Loucy (cell line): Measurements from ENCODE around the gene CEP112.

ENCODE experiments used
- H2AFZ ChIP-seq: fragments of 200-600 bp; sonication (generic); 2 replicates; pipeline ENCODE4 v1.6.0; 2016; ENCODE audit warnings: antibody characterized with exemption, mild to moderate bottlenecking, low read length, moderate library complexity
- H3F3A ChIP-seq: fragments of 200-600 bp; 2 replicates; pipeline ENCODE4 v1.6.0; 2016; ENCODE audit warnings: antibody characterized with exemption, low read depth, mild to moderate bottlenecking
- H3K27me3 ChIP-seq: fragments of 200-600 bp; sonication (generic); 2 replicates; pipeline ENCODE4 v1.6.1; 2014; ENCODE audit warnings: low read length, mild to moderate bottlenecking; ENCODE audit not compliant: insufficient read depth, poor library complexity, severe bottlenecking
- H3K36me3 ChIP-seq: fragments of 200-600 bp; sonication (generic); 2 replicates; pipeline ENCODE4 v1.6.1; 2016; ENCODE audit warnings: low read length; ENCODE audit not compliant: insufficient read depth
- H3K4me1 ChIP-seq: fragments of 200-600 bp; sonication (generic); 2 replicates; pipeline ENCODE4 v1.5.1; 2014; ENCODE audit warnings: low read length, mild to moderate bottlenecking; ENCODE audit not compliant: insufficient read depth, poor library complexity, severe bottlenecking
- H3K4me2 ChIP-seq: fragments of 200-600 bp; sonication (generic); 2 replicates; pipeline ENCODE4 v1.6.0; 2014; ENCODE audit warnings: antibody characterized with exemption, low read length, low read depth, mild to moderate bottlenecking; ENCODE audit not compliant: poor library complexity, severe bottlenecking
- H3K4me3 ChIP-seq: fragments of 200-600 bp; sonication (generic); 2 replicates; pipeline ENCODE4 v1.5.1; 2014; ENCODE audit warnings: low read length, mild to moderate bottlenecking, mixed read lengths; ENCODE audit not compliant: poor library complexity, severe bottlenecking
- H3K79me2 ChIP-seq: fragments of 200-600 bp; sonication (generic); 2 replicates; pipeline ENCODE4 v1.6.1; 2014; ENCODE audit warnings: low read length; ENCODE audit not compliant: insufficient read depth
- H3K9ac ChIP-seq: fragments of 200-600 bp; sonication (generic); 2 replicates; pipeline ENCODE4 v1.6.0; 2014; ENCODE audit warnings: mild to moderate bottlenecking, low read depth, low read length, moderate library complexity; ENCODE audit not compliant: poor library complexity, severe bottlenecking
- H3K9me2 ChIP-seq: fragments of 200-600 bp; sonication (generic); replicated peaks from 2 replicates; pipeline ENCODE4 v1.6.1; 2016; ENCODE audit warnings: low read depth, low read length, mixed read lengths
- H3K9me3 ChIP-seq: fragments of 200-600 bp; sonication (generic); 2 replicates; pipeline ENCODE4 v1.6.1; 2014; ENCODE audit warnings: mild to moderate bottlenecking, antibody characterized with exemption, low read length, low read depth; ENCODE audit not compliant: insufficient read depth
- H4K20me1 ChIP-seq: fragments of 200-600 bp; sonication (generic); 2 replicates; pipeline ENCODE4 v1.6.0; 2014; ENCODE audit warnings: antibody characterized with exemption, low read length, mild to moderate bottlenecking; ENCODE audit not compliant: insufficient read depth, poor library complexity, severe bottlenecking
- EZH2phosphoT487 ChIP-seq: fragments of 200-600 bp; IDR thresholded peaks from 2 replicates; pipeline ENCODE4 v1.6.1; 2018; ENCODE audit warnings: antibody characterized with exemption, mild to moderate bottlenecking, moderate library complexity, borderline replicate concordance
- TF ChIP-seq, protein P1 (sequence below): fragments of 200-600 bp; sonication (generic); conservative IDR thresholded peaks from 2 replicates; pipeline ENCODE4 v1.5.1; 2014; ENCODE audit warnings: mild to moderate bottlenecking, antibody characterized with exemption, low read length

Gene CEP112

DNA sequence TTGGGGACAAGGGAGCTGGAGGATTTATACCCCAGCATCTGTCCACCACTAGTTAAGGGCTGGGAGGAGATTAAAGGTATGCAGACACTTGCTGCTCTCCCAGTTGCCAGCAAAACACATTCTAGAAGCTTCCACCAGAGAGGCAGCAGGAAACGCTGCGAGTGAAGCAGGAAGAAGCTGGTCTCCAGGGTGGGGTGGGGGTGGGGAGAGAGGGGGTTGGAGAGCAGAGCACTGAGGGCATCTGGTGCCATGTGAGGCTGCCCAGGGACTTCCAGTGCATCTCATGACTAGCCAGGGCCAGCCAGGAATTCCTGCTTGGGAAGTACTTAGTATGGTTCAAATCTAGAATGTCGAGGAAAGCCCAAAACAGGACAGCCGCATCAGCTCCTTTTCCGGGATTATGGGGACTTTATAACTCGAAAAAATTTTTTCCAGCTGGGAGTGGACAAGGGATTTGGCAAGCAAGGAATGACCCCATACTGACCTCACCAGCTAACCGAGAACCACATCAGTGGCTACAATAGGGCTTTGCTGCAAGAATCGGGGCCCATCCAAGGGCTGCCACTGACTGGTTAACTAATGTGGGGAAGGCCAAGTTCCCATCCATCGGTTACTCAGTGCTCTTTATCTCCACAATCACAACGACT is 604.3 kb downstream of the CEP112 start:
- Histone ChIP-seq H3K9me3 (no peaks in the 10 kb centered on the region), H3K9ac (no peak overlapping the region), H3F3A (no peaks in the 10 kb centered on the region), H3K4me2 (no peak overlapping the region), H4K20me1 (no peaks in the 10 kb centered on the region), H2AFZ (no peak overlapping the region), H3K36me3 (no peaks in the 10 kb centered on the region), H3K4me3 (no peak overlapping the region), H3K9me2 (no peaks in the 10 kb centered on the region), H3K4me1 (no peaks in the 10 kb centered on the region), H3K79me2 (no peaks in the 10 kb centered on the region), H3K27me3 (no peaks in the 10 kb centered on the region)
- no peak for TF ChIP-seq EZH2phosphoT487
- TF ChIP-seq, protein P1, sequence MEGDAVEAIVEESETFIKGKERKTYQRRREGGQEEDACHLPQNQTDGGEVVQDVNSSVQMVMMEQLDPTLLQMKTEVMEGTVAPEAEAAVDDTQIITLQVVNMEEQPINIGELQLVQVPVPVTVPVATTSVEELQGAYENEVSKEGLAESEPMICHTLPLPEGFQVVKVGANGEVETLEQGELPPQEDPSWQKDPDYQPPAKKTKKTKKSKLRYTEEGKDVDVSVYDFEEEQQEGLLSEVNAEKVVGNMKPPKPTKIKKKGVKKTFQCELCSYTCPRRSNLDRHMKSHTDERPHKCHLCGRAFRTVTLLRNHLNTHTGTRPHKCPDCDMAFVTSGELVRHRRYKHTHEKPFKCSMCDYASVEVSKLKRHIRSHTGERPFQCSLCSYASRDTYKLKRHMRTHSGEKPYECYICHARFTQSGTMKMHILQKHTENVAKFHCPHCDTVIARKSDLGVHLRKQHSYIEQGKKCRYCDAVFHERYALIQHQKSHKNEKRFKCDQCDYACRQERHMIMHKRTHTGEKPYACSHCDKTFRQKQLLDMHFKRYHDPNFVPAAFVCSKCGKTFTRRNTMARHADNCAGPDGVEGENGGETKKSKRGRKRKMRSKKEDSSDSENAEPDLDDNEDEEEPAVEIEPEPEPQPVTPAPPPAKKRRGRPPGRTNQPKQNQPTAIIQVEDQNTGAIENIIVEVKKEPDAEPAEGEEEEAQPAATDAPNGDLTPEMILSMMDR: no peak

DNA sequence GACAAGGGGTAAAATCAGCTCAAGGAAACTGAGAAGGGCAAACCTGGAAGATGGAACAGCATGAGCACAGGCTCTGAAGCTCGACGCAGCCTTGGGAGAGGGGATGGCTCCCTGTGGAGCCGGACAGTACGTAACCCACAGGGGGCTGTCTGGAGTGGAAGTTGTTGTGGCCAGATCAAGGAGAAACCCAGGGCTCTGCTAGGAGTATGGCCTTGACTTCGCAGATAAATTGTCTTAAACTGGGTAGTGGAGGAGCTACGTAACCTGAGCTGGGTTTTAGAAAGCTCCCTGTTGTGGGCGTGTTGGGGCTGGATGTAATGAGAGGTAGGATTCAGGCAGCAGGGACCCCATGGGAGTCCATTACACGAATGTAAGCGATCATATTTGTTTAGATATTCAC is 605.0 kb downstream of the CEP112 start:
- H3K4me1 ChIP-seq: no peaks in the 10 kb centered on the region
- H2AFZ ChIP-seq: no peak overlapping the region
- H3K9me2 ChIP-seq: no peaks in the 10 kb centered on the region
- no peaks in the 10 kb centered on the region for H3F3A ChIP-seq
- H3K4me3 ChIP-seq: no peak overlapping the region
- no peak overlapping the region for H3K4me2 ChIP-seq
- H3K36me3 ChIP-seq: no peaks in the 10 kb centered on the region
- TF ChIP-seq, protein P1: no peak
- no peak for TF ChIP-seq EZH2phosphoT487
- H3K9me3 ChIP-seq: no peaks in the 10 kb centered on the region
- no peaks in the 10 kb centered on the region for H4K20me1 ChIP-seq
- H3K27me3 ChIP-seq: no peaks in the 10 kb centered on the region
- H3K79me2 ChIP-seq: no peaks in the 10 kb centered on the region
- H3K9ac ChIP-seq: no peak overlapping the region
